HG02571 (cell line): Measurements from ENCODE around the gene STX5.
A peak's percentile ranks its signal among the peaks of the same experiment; 100 is the strongest.
"Not testable (repeated sequence)": the region's sequence is repeated elsewhere in the genome, so short reads cannot be mapped to it uniquely, and the experiment has no call there.

Source experiments
- ATAC-seq: cut with Tn5 transposase; IDR thresholded peaks from one replicate; pipeline ENCODE4 v1.9.1; 2021; ENCODE audit warnings: mild to moderate bottlenecking, moderate library complexity; ENCODE audit not compliant: unreplicated experiment

STX5 gene

GRCh38 chr11:62832336-62833234 lies 734 bp upstream of the STX5 start, which contains the start of gene TEX54:
TSS of gene TEX54 (minus strand) at chr11:62832841.
- ATAC-seq, result peak; percentile 3

GRCh38 chr11:62830904-62831519 lies 839 bp downstream of the STX5 start:
- no peak for ATAC-seq

- not testable (repeated sequence) for ATAC-seq
Measured at GRCh38 chr11:62828130-62828529, 3.7 kb downstream of the STX5 start.

GRCh38 chr11:62823677-62824076 lies 8.2 kb downstream of the STX5 start:
- ATAC-seq, result no peak

- ATAC-seq, result no peak
Measured at GRCh38 chr11:62817129-62817528, 14.7 kb downstream of the STX5 start.

GRCh38 chr11:62816557-62816956 lies 15.3 kb downstream of the STX5 start:
- ATAC-seq, result no peak

GRCh38 chr11:62811659-62812058 lies 20.2 kb downstream of the STX5 start:
- ATAC-seq, result no peak

- no peak for ATAC-seq
Measured at GRCh38 chr11:62810748-62811147, 21.1 kb downstream of the STX5 start.

GRCh38 chr11:62806611-62807121 lies 25.2 kb downstream of the STX5 start:
- no peak for ATAC-seq

- ATAC-seq, result no peak
Measured at GRCh38 chr11:62805961-62806441, 25.9 kb downstream of the STX5 start.

GRCh38 chr11:62805076-62805892 lies 26.6 kb downstream of the STX5 start, which contains the start of gene NXF1:
TSS of gene NXF1 (minus strand) at chr11:62805440. CDS start at chr11:62805356, 84 bp downstream.
- ATAC-seq, result peak; percentile 76

- no peak for ATAC-seq
Measured at GRCh38 chr11:62804310-62805075, 27.4 kb downstream of the STX5 start.

GRCh38 chr11:62801071-62801470 lies 30.8 kb downstream of the STX5 start:
- no peak for ATAC-seq

GRCh38 chr11:62799486-62799885 lies 32.4 kb downstream of the STX5 start:
- no peak for ATAC-seq

GRCh38 chr11:62796281-62796680 lies 35.6 kb downstream of the STX5 start:
- no peak for ATAC-seq

- no peak for ATAC-seq
Measured at GRCh38 chr11:62794201-62794775, 37.6 kb downstream of the STX5 start.

- ATAC-seq, result no peak
Measured at GRCh38 chr11:62792202-62792575, 39.7 kb downstream of the STX5 start.

- peak; percentile 68 for ATAC-seq
Measured at GRCh38 chr11:62791501-62792201, 40.2 kb downstream of the STX5 start, which contains the start of gene TMEM223. TSS of gene TMEM223 (minus strand) at chr11:62792006. CDS start at chr11:62791994, 12 bp downstream.

- ATAC-seq, result no peak
Measured at GRCh38 chr11:62789576-62789975, 42.3 kb downstream of the STX5 start.
